ENCODE data around the gene GARRE1.
A peak's percentile ranks its signal among the peaks of the same experiment; 100 is the strongest.

The GARRE1 gene

GRCh38 chr19:34282611-34283519, 28.5 kb downstream of the GARRE1 start:
- H3K4me1 ChIP-seq (ENCODE audit: control insufficient read depth, low read length) = peaks cover 8% of the 10 kb centered on the region
- H3F3A ChIP-seq (ENCODE audit: control insufficient read depth, insufficient read depth) = no peaks in the 10 kb centered on the region
- H3K79me2 ChIP-seq (ENCODE audit: control insufficient read depth, low read length) = peaks cover 36% of the 10 kb centered on the region
- H3K27me3 ChIP-seq (ENCODE audit: control insufficient read depth, low read length) = no peaks in the 10 kb centered on the region
- no peaks in the 10 kb centered on the region for H3K9me3 ChIP-seq (ENCODE audit: control insufficient read depth, insufficient read depth, low read length)
- H3K27ac ChIP-seq (ENCODE audit: low read depth, low read length) = no peak overlapping the region
- no peak overlapping the region for H3K4me3 ChIP-seq (ENCODE audit: low read length)
- TF ChIP-seq EZH2phosphoT487 (IDR thresholded peaks at IDR 0.05; ENCODE audit: borderline replicate concordance, low read length) (no peak), CTCF (IDR thresholded peaks at IDR 0.05; ENCODE audit: low read depth, low read length, poor library complexity, severe bottlenecking) (no peak)
- no peak overlapping the region for H3K4me2 ChIP-seq (ENCODE audit: low read length)
- no peaks in the 10 kb centered on the region for H3K9me2 ChIP-seq (replicated peaks; ENCODE audit: control insufficient read depth, low read length)
- no peaks in the 10 kb centered on the region for H3K36me3 ChIP-seq (ENCODE audit: control insufficient read depth, low read length)
- H4K20me1 ChIP-seq (ENCODE audit: control insufficient read depth, insufficient read depth, low read depth, low read length) = no peaks in the 10 kb centered on the region

GRCh38 chr19:34284505-34284904, 30.2 kb downstream of the GARRE1 start:
- H3K4me3 ChIP-seq (ENCODE audit: low read length) = no peak overlapping the region
- H3K36me3 ChIP-seq (ENCODE audit: control insufficient read depth, low read length) = no peaks in the 10 kb centered on the region
- H3K79me2 ChIP-seq (ENCODE audit: control insufficient read depth, low read length) = peaks cover 22% of the 10 kb centered on the region
- no peaks in the 10 kb centered on the region for H3K9me2 ChIP-seq (replicated peaks; ENCODE audit: control insufficient read depth, low read length)
- no peak overlapping the region for H3K4me2 ChIP-seq (ENCODE audit: low read length)
- no peaks in the 10 kb centered on the region for H3K27me3 ChIP-seq (ENCODE audit: control insufficient read depth, low read length)
- no peak overlapping the region for H3K27ac ChIP-seq (ENCODE audit: low read depth, low read length)
- no peaks in the 10 kb centered on the region for H4K20me1 ChIP-seq (ENCODE audit: control insufficient read depth, insufficient read depth, low read depth, low read length)
- TF ChIP-seq CTCF (IDR thresholded peaks at IDR 0.05; ENCODE audit: low read depth, low read length, poor library complexity, severe bottlenecking) (no peak), EZH2phosphoT487 (IDR thresholded peaks at IDR 0.05; ENCODE audit: borderline replicate concordance, low read length) (no peak)
- no peaks in the 10 kb centered on the region for H3K9me3 ChIP-seq (ENCODE audit: control insufficient read depth, insufficient read depth, low read length)
- no peaks in the 10 kb centered on the region for H3F3A ChIP-seq (ENCODE audit: control insufficient read depth, insufficient read depth)
- peaks cover 12% of the 10 kb centered on the region for H3K4me1 ChIP-seq (ENCODE audit: control insufficient read depth, low read length)

GRCh38 chr19:34287662-34288140, 33.3 kb downstream of the GARRE1 start:
- Histone ChIP-seq H4K20me1 (ENCODE audit: control insufficient read depth, insufficient read depth, low read depth, low read length) (no peaks in the 10 kb centered on the region), H3K4me1 (ENCODE audit: control insufficient read depth, low read length) (peaks cover 12% of the 10 kb centered on the region), H3K4me3 (ENCODE audit: low read length) (no peak overlapping the region), H3K27ac (ENCODE audit: low read depth, low read length) (no peak overlapping the region), H3K27me3 (ENCODE audit: control insufficient read depth, low read length) (no peaks in the 10 kb centered on the region), H3K79me2 (ENCODE audit: control insufficient read depth, low read length) (peaks cover 9% of the 10 kb centered on the region; the same call in 1 of the 2 replicates), H3F3A (ENCODE audit: control insufficient read depth, insufficient read depth) (0 out of 2 replicates have a peak, but pooled peaks cover 2% of the 10 kb centered on the region), H3K4me2 (ENCODE audit: low read length) (0 out of 2 replicates have a peak overlapping the region, but pooled peaks have one; percentile 27), H3K9me2 (replicated peaks; ENCODE audit: control insufficient read depth, low read length) (no peaks in the 10 kb centered on the region), H3K36me3 (ENCODE audit: control insufficient read depth, low read length) (no peaks in the 10 kb centered on the region), H3K9me3 (ENCODE audit: control insufficient read depth, insufficient read depth, low read length) (no peaks in the 10 kb centered on the region)
- TF ChIP-seq EZH2phosphoT487 (IDR thresholded peaks at IDR 0.05; ENCODE audit: borderline replicate concordance, low read length) (no peak), CTCF (IDR thresholded peaks at IDR 0.05; ENCODE audit: low read depth, low read length, poor library complexity, severe bottlenecking) (no peak)

All from DOHH2 (cell line).